D721Med (cell line): ENCODE measurements around the gene PXN.

Source experiments
- DNase-seq: peaks from one replicate; pipeline ENCODE4 v3.0.0; 2011; ENCODE audit warnings: low spot score; ENCODE audit not compliant: insufficient read length
- FAIRE-seq: peaks from 2 replicates; lab custom pipeline; 2011; peaks lifted over from hg19 to GRCh38; lab: Jason Lieb, UNC
- TF ChIP-seq, protein P1 (sequence below): IDR thresholded peaks from 2 replicates; pipeline ENCODE4 v1.5.1; 2012; ENCODE audit warnings: mild to moderate bottlenecking, control low read depth; ENCODE audit not compliant: insufficient read depth; ENCODE audit errors: missing control alignments

PXN gene

DNA sequence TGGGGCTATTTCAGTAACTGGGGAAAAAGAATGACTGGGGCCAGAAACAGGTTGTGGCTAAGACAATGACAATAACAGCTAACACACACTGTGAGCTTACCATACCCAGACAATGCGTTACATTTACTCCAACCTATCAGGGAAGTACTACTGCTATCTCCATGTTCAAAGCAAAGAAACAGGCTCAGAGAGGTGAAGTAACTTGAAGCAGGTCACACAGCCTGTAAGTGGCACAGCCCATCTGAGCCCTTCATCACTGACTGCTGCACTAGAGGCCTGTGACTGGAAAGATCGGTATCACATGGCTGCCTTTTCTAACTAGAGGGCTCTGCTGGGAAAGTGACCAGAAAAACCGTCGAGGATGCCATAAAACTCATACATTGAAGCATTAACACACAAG lies 78.9 kb downstream of the PXN start:
- no peak for DNase-seq
- TF ChIP-seq, protein P1, sequence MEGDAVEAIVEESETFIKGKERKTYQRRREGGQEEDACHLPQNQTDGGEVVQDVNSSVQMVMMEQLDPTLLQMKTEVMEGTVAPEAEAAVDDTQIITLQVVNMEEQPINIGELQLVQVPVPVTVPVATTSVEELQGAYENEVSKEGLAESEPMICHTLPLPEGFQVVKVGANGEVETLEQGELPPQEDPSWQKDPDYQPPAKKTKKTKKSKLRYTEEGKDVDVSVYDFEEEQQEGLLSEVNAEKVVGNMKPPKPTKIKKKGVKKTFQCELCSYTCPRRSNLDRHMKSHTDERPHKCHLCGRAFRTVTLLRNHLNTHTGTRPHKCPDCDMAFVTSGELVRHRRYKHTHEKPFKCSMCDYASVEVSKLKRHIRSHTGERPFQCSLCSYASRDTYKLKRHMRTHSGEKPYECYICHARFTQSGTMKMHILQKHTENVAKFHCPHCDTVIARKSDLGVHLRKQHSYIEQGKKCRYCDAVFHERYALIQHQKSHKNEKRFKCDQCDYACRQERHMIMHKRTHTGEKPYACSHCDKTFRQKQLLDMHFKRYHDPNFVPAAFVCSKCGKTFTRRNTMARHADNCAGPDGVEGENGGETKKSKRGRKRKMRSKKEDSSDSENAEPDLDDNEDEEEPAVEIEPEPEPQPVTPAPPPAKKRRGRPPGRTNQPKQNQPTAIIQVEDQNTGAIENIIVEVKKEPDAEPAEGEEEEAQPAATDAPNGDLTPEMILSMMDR: no peak
- no peak for FAIRE-seq

DNA sequence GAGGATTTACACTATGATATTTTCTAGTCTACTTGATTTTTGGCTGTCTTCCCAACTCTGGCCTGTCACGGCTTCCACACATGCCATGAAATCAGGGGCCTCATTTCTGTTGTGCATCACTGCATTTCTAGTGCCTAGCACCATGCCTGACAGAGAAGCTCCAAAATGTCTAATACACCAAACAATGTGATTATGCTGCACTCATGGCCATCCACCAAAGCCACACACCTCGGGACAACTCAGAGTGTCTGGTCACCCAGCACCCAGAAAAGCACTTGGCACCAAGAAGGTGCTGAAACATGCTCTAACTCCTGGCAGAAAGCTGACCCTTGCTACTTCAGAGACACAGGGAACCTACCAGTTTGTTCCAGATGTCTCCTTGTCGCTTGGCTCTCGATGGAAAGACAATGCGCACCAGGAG lies 82.3 kb downstream of the PXN start:
- no peak for DNase-seq
- no peak for FAIRE-seq
- TF ChIP-seq, protein P1: no peak

DNA sequence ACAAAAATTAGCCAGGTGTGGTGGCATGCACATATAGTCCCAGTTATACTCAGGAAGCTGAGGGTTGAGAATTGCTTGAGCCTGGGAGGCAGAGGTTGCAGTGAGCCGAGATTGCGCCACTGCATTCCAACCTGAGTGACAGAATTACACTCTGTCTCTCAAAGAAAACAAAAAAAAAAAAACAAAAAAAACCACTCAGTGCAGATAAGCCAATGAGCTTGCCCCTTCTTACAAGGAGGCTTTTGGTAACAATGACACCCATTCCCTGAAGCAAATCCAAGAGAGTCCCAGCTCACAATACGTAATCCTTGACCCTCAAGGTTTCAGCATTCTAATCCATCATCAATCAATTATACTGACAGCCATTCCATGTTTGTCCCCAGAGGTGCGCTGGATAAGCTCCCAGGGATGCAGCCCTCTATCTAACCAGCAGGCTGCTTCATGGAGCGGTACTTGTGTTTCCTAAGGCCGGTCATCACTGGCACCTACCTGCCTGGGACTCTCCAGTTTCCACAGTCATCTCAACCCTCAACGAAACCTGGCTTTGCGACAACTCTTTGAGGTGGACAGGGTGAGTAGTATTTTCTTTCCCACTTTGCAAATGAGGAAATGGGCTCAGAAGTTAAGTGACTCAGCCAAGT lies 83.4 kb downstream of the PXN start:
- FAIRE-seq: no peak
- TF ChIP-seq, protein P1: no peak
- DNase-seq: peak; percentile 52

DNA sequence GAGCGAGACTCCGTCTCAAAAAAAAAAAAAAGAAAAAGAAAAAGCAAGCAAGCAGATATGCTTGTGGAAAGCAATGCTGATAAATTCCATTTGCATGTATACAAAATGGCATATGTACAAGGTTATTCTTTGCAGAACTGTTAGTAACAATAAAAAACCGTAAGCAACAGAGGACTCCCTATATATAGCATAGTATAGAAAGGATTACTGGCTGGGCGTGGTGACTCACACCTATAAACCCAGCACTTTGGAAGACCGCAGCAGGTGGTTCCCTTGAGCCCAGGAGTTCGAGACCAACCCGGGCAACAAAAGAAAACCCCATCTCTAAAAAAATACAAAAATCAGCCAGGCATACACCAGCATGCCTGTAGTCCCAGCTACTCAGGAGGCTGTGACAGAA lies 84.6 kb downstream of the PXN start:
- TF ChIP-seq, protein P1: no peak
- DNase-seq: no peak
- no peak for FAIRE-seq

DNA sequence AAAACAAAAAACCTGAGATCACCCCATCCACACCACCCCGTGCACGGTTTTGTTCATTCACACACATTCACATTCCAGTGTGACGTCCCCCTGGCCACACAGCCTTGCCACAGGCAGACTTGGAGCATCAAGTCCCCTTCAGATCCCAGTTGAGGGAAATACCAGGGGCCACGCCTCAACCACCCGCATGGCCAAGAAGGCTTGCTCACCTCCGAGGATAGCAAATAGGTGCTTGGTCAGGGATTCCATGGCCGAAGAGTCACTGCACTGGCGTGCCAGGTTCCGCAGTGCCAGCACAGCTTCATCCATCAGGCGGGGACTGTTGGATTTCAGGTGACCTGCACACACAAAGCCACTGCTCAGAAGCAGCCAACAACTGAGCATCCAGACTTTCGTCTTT lies 90.0 kb downstream of the PXN start:
- DNase-seq (no peak), FAIRE-seq (no peak)
- TF ChIP-seq, protein P1: no peak

DNA sequence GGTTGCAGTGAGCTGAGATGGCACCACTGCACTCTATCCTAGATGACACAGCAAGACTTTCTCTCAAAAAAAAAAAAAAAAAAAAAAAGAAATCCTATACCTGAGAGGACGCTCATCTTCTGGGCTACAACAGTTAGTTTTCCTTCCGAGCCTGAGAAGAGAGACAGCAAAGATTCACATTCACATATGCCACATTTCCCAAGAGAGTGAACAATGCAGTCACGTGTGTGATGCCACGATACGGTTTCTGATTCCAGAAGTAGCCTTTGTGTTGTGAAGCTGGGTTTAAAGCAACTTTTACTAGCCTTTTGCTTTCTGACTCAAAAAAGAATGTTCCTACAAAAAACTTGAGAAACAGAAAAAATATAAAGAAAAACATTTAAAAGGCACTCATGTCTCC lies 90.5 kb downstream of the PXN start:
- TF ChIP-seq, protein P1: no peak
- FAIRE-seq: no peak
- no peak for DNase-seq

DNA sequence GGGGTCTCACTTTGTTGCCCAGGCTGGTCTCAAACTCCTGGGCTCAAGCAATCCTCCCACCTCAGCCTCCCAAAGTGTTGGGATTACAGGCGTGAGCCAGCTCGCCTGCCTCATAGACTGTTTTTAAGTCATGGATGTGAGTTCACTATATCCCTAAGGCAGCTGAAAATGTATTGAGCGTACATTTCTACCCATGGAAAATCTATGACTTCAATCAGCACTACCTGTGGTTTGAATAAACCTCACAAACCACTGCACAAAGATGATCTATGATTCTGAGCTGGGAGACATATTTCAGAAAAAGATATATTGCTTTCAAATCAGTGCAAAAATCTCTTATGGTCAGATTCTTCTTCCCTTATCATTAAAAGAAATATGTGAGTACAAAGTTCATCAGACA lies 93.5 kb downstream of the PXN start:
- FAIRE-seq (no peak), DNase-seq (no peak)
- TF ChIP-seq, protein P1: no peak
